GM19467 (cell line): ENCODE results near the gene FYTTD1.
A peak's percentile ranks its signal among the peaks of the same experiment; 100 is the strongest.
"Not testable (repeated sequence)": the region's sequence is repeated elsewhere in the genome, so short reads cannot be mapped to it uniquely, and the experiment has no call there.

Experiments used
- ATAC-seq: cut with Tn5 transposase; IDR thresholded peaks from one replicate; pipeline ENCODE4 v1.9.1; 2021; ENCODE audit warnings: mild to moderate bottlenecking, moderate library complexity; ENCODE audit not compliant: unreplicated experiment

FYTTD1 gene, protein sequence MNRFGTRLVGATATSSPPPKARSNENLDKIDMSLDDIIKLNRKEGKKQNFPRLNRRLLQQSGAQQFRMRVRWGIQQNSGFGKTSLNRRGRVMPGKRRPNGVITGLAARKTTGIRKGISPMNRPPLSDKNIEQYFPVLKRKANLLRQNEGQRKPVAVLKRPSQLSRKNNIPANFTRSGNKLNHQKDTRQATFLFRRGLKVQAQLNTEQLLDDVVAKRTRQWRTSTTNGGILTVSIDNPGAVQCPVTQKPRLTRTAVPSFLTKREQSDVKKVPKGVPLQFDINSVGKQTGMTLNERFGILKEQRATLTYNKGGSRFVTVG

DNA sequence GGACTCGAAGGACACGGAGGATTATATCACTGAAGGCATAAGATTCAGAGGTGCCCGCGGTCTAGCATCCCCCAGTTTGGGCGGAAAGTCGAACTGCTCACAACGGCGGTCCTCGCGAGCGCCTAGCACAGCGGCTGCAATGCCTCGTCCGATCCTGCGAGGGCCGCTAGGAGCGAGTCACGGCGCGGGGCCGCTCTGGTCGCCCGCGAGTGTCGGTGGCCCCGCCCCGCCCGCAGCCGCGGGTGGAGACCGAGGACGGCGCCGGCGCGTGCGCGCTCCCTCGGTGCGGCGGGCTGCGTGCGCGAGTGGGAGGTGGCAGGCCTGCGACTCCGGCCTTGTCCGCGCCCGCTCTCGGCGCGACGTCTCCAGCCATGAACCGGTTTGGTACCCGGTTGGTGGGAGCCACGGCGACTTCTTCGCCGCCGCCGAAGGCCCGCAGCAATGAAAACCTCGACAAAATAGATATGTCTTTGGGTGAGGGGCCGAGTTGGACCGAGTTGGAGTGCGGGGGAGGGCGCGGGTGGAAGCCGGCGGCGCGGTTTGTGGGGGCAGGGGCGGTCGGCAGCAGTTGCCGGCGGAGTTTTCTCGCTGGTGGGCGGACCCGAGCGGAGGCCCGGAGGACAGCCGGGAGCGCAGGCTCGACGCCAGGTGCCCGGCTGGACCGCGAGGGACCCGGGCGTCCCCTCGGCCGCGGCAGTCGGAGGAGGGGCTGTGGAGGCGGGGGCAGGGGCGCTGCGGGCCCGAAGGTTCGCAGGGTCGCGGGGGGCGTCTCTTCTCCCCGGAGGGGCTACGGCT, at the start of gene FYTTD1:
FYTTD1 (plus strand) TSS at position 283 of the 795 bp plus-strand sequence; CDS start at position 372, 89 bp downstream.
- peak; percentile 77 for ATAC-seq

DNA sequence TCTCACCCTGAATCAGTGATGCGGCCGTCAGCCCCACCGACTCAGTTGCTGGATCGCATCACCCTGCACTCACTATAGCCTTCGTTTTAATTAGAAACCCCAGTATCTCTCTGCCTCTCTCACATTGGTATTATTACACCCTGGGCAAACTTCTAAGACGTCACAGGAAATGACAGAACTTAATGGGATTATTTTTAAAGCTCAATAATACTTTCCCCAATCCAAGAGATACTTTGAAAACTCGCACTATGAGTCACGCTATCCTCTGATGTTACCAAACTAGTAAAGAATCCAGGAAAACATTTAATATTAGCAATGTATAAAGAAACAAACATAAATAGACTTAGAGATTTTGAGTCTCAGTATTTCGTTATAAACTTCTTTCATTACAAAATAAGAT, 49.6 kb upstream of the FYTTD1 start:
- no peak for ATAC-seq

DNA sequence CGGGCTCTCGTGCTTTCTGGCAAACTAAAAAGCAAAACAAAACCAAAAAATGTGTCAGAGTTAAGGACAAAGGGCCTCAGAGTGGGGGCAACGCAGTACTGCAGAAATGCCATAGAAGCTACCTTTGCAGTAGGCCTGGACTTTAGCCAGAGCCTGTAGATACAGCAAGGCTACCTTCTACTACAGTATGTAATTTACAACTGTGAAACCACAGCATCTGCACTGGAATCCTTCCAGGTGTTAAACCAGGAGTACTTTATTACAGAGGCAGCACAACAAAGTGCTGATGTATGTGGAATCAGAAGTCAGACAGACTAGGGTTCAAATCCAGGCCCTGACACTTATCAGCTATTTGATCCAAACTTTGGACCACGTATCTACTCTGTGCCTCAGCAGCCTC, 47.8 kb upstream of the FYTTD1 start:
- no peak for ATAC-seq

DNA sequence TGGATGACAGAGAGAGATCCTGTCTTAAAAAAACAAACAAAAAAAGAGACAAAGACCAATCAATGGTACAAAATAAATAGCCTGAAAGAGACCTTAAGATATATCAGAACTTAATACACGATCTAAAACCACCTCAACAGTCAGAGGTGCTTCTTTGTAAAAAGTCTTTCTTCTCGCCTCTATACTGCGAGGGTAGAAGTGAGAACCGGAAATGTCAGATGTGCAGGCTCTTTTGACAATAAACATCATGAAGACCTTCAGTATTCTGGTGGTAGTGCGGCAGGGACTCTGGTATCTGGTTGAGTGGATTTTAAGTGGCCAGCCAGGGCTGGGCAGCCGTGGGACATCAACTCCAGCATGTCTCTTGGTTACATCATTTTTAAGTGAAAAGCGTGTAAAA, 43.0 kb upstream of the FYTTD1 start:
- no peak for ATAC-seq

DNA sequence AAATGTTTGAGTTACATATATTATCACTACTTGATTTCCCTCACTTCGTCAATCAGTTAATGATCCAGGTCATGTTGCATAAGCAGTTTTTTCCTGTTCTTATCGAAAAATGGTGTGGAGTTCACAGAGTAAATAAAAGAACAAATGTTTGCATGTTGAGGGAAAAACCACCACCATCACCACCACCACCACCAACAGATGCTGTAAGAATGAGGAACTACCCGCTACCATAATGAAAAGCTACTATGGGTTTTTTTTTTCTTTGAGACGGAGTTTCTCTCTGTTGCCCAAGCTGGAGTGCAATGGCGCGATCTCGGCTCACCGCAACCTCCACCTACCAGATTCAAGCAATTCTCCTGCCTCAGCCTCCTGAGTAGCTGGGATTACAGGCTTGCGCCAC, 40.5 kb upstream of the FYTTD1 start:
- no peak for ATAC-seq

DNA sequence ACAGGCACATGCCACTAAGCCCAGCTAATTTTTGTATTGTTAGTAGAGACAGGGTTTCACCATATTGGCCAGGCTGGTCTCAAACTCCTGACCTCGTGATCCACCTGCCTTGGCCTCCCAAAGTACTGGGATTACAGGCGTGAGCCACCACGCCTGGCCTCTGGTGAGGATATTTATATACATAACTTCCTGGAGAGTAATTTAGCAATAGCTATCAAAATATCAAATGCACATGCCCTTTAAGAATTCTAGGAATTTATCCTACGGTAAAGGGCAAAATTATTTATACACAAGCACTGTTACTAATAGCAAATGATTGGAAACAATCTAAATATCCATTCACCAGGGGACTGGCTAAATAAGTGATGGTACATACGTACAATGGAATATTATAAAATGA, 38.7 kb upstream of the FYTTD1 start:
- not testable (repeated sequence) for ATAC-seq

DNA sequence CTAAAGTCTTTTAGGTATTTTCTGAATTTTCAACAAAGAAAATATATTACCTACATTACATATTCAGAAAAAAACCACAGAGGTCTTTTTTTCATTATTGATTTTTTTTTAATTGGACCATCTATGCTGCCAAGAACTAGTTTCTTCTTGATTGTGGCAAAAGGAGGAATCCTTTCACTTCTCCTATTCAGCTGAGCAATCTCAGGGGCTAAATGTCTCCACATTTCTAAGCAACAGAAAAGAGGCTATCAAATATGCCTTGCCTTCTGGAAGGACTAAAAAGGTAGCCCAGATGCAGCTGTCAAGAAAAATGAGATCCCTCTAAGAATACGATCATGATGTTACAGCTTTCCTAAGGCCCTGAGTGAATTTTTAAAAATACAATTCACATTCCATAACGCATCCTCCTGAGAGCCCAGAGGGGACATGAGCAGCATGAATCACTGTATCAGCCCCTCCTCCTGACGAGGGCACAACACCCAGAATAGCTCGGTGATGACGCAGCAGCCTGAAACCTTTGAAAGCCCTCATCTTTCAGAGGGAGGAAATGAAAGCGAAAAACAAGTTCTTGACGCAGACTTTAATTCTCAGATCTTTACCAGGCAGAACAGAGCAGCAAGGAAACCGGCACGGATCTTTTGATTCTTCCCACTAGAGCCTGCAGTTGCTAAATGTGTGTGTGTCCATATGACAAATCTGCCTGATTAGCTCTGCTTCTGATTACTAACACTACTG, 37.5 kb upstream of the FYTTD1 start:
- ATAC-seq: peak; percentile 85

DNA sequence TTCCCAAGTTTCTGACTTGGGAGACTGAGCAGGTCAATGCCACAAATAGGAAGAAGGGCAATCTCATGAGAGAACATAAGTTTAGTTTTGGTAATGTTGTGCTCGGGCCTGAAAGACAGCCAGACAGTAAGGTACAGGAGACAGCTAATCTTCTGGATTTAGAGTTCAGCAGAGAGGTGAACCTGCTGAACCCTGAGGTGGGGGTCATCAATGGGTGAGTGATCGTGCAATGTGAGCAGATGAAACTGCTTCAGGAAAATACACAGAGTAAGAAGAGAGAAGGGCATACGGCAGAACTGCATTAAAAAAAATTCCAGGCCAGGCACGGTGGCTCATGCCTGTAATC, 36.2 kb upstream of the FYTTD1 start:
- ATAC-seq: no peak

DNA sequence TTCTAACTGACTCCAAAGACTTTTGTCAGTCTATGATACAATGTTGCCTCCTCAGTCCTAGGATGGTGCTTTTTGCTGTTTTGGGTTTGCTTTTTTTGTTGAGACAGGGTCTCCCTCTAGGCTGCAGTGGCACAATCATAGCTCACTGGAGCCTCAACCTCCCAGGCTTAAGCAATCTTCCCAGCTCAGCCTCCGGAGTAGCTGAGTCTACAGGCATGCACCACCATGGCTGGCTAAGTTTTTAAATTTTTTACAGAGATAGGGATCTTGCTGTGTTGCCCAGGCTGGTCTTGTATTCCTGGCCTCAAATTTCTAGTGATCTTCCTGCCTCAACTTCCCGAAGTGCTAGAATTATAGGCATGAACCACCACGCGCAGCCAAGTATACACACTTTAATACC, 35.4 kb upstream of the FYTTD1 start:
- no peak for ATAC-seq

DNA sequence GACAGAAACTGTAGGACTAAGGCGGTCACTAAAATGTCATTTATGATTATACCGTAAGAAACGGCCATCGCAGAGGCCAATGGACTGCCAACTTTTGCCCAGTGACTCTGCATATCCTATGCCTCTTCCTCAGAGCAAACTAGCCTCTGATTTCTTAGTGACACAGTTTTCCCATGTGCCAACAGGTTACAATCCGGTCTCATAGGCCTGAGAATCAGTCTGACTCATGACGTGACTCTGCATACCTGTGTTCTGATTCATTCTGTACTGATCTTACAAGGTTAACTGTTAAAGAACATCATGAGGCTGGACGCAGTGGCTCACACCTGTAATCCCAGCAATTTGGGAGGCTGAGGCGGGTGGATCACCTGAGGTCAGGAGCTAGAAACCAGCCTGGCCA, 30.8 kb upstream of the FYTTD1 start:
- no peak for ATAC-seq

DNA sequence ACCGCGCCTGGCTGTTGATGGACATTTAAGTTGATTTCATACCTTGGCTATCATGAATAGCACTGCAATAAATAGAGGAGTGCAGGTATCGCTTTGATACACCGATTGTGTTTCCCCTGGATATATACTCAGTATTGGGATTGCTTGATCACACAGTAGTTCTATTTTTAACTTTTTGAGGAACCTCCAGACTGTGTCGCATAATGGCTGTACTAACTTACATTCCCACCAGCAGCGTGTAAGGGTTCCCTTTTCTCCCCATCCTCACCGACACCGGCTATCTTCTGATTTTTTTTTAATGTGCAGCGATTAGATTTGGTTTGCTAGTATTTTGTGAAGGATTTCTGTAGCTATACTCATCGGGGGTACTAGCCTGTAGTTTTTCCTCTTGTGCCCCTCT, 29.0 kb upstream of the FYTTD1 start:
- ATAC-seq: no peak

DNA sequence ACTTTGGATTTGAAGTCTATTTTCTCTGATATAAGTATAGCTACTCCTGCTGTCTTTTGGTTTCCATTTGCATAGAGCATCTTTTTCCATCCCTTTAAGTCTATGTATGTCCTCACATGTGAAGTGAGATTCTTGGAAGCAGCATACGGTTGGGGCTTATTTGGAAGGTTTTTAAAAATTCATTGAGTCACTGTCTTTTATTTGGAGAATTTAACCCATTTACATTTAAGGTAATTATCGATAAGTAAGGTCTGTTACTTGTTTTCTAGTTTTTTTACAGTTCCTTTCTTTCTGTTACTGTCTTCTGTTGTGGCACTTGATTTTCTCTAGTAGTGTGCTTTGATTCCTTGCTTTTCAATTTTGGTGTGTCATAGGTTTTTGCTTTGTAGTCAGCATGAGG, 26.9 kb upstream of the FYTTD1 start:
- no peak for ATAC-seq

DNA sequence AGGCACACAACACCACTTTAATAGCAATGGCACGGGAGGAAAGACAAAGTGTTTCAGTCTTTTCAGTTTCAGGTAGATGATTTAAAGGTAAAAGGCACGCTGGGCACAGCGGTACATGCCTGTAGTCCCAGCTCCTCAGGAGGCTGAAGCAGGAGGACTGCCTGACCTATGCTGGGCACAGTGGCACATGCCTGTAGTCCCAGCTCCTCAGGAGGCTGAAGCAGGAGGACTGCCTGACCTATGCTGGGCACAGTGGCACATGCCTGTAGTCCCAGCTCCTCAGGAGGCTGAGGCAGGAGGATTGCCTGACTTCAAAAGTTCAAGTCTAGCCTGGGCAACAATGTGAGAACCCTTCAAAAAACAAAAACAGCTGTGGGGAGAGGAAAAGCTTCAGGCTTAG, 21.8 kb upstream of the FYTTD1 start:
- not testable (repeated sequence) for ATAC-seq

DNA sequence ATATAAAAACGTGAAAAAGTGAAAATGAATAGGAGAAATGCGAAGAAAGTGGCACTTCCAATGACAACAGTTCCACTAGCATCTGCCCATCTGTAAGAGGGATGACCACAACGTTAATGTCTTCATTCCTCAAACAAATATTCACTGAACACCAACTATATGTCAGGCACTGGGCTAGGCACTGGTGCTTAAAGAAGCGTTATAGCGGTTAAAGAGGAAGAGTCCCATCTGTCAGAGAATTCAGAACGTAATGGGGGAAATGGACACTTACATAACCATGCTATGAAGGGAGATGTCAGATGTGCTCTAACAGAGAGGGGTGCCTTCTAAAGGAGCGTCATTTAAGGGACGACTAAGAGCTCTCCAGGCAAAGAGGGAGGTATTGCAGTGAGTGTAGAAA, 21.2 kb upstream of the FYTTD1 start:
- ATAC-seq: no peak

DNA sequence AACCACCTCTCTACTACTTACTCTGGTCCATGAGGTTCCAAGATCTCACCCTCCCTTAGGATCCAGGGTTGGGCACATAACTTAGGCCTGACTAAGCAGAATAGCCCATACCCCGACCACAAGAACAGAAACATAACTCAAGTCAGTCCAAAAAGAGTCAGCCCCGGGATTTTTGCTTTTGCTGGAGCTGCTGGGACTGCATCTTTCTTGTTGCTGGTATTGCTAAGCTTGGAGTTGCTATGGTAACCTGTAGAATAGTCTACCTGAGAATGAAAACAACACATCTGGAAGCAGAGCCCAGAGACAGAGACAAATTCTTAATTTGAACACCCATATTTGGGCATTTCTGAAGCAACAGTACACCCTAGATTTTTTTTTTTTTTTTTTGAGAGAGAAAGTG, 19.5 kb upstream of the FYTTD1 start:
- no peak for ATAC-seq

DNA sequence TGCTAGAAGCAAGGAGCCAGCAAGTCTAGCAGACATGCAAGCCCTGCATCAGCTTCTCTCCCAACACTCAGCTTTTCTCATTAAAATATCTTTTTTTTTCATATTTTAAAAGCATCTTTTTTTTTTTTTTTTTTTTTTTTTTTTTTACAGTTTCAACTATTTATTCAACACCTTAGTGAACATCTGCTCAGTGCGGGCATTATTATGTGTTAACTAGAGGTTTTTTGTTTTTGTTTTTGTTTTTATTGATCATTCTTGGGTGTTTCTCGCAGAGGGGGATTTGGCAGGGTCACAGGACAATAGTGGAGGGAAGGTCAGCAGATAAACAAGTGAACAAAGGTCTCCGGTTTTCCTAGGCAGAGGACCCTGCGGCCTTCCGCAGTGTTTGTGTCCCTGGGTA, 18.9 kb upstream of the FYTTD1 start:
- not testable (repeated sequence) for ATAC-seq

DNA sequence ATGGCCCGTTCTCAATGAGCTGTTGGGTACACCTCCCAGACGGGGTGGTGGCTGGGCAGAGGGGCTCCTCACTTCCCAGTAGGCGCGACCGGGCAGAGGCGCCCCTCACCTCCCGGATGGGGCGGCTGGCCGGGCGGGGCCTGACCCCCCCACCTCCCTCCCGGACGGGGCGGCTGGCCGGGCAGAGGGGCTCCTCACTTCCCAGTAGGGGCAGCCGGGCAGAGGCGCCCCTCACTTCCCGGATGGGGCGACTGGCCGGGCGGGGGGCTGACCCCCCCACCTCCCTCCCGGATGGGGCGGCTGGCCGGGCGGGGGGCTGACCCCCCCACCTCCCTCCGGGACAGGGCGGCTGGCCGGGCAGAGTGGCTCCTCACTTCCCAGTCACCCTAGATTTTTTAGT, 18.2 kb upstream of the FYTTD1 start:
- not testable (repeated sequence) for ATAC-seq

DNA sequence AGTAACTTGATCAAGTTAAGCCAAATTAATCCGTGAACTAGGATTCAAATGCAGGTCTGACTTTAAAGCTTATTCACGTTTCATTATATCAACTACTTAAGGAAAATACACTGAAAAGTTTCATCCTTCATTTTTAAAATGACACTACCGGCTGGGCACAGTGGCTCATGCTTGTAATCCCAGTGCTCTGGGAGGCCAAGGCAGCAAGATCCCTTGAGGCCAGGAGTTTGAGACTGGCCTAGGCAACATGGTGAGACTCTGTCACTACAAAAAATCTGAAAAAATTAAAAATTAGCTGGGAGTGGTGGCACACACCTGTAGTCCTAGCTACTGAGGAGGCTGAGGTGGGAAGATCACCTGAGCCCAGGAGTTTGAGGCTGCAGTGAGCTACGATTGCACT, 16.6 kb upstream of the FYTTD1 start:
- ATAC-seq: no peak

DNA sequence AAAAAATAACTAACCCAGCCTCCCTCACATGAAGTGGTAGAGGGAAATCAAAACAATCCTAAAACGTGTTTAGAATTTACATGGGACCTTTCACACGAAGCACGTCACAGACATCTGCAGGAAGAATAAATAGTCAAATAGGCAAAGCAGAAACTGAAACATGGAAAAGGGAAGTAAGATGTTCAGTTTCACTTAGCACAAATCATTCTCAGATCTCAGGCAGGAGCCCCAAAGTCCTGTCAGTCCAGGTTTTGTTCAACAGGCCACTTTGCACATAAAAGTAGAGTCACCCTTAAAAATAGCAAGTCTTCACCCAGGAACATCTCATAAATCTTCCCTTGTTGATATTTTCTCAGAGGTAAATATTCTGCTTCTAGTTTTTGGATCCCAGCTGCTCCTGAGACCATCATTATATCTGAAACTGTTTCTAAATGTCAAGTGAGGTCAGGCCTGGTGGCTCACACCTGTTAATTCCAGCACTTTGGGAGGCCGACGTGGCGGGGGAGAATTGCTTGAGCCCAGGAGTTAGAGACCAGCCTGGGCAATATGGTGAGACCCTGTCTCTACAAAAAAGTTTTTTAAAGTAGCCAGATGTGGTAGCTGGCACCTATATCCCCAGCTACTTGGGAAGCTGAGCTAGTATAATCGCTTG, 14.9 kb upstream of the FYTTD1 start:
- peak; percentile 48 for ATAC-seq

DNA sequence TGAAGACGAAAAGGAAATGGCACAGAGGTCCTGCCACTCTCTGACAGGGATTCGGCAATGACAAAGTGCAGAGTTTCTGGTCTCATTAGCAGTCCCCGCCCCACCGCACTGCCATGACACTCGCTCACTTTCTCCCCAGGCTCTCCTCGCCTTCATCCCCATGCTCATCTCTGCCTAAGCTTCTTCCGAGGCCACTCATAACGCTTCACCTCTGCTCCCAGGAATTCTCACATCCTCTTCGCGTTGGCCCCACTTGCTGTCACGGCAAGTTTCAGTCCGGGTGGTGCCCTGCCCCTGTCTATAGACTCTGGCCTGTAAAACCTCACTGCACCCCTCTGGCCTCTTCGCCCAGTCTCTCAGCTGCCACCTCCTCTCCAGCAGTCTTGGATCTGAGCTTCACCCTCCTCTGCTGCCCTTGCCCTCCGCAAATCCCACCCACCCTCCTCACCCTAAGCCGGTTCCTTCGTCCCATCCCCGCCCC, 13.6 kb upstream of the FYTTD1 start:
- no peak for ATAC-seq
